Stimulated activated CD8-positive, alpha-beta memory T cell treated with anti-CD3 and anti-CD28 coated beads, Interleukin-12 subunit alpha, Interleukin-12 subunit beta, amount 100 ng/mL, for 4 hours (primary cell): ENCODE results near the gene TSC2.

Experiments
- DNase-seq: peaks from one replicate; pipeline ENCODE4 v3.0.0-alpha.2; 2020; ENCODE audit warnings: low read depth

The TSC2 gene

DNA sequence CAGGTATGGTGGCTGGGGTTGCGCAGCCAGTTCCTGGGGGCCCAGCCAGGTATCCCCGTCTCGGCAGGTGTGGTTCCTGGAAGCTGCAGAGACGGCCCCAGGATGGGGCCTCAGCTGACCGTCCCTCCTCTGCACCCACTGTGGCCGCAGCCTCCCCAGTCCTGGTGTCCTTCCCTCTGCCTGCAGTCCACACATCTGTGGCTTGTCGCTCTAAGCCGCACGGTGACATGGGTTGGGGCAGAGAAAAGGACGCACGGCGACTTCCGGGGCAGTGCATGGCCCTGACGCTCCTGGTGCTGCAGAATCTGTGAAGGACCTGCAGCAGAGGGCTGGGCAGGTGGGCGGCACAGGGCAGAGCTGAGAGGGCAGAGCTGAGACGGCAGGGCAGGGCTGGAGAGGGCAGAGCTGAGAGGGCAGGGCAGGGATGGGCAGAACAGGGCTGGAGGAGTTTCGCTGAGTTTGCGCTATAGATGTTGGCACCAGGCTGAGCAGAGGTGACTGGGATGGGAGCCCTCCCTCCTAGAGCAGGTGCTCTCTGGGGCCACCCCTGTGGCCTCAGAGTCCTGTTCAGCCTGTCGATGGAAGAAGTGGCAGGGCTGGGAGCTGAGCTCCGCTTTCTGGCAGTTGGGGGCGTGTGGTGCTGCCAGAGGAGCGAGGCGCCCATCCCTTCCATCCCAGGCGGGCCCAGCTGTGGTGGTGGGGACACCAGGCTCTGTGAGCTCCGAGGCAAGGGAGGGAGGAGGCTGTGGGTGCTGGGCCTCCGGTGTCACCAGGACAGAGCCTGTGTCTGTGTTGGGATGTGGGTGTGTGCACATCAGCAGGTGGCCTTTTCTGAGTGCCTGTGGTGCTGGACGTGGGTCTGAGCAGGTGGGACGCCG is 23.0 kb downstream of the TSC2 start:
- DNase-seq = no peak

DNA sequence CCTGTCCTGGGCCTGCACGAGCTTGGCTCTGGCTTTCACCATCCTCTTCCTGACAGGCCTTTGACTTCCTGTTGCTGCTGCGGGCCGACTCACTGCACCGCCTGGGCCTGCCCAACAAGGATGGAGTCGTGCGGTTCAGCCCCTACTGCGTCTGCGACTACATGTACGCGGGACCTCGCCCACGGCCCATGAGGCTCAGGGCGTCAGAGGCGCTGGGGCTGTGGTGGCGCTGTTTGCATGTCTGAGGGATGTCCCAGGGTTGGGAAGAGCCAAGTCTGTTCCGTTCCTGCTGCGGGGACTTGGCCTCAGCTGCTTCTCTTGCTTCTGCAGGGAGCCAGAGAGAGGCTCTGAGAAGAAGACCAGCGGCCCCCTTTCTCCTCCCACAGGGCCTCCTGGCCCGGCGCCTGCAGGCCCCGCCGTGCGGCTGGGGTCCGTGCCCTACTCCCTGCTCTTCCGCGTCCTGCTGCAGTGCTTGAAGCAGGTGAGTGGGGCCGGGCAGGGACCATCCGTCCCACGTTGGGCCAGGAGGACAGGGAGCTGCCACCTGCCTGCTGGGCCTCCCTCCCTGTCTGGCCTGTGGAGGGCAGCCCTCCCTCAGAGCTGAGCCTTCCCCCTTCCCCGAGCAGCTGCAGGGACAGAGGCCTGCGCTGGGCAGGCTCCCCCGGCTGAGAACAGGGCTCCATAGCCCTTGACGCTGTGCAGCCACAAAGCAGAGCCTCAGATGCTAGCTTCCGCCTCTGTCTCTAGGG is 23.8 kb downstream of the TSC2 start:
- no peak for DNase-seq

DNA sequence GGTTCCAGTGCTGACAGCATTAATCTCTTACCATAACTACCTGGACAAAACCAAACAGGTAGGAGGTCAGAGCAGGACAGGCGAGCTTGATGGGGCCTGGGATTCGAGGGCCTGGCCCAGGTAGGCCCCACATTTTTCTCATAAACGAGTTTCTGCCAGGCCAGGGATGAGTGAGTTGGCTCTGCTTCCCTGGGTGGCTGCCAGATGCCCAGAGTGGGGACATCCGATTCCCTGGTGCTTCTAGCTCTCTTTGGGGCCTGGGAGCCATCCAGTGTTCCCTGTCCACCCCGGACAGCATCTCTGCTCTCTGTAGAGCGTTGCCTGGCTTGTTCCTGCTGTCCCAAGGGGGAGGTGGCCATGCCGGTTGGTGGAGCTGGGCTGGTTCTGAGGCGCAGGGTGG is 25.1 kb downstream of the TSC2 start:
- no peak for DNase-seq

DNA sequence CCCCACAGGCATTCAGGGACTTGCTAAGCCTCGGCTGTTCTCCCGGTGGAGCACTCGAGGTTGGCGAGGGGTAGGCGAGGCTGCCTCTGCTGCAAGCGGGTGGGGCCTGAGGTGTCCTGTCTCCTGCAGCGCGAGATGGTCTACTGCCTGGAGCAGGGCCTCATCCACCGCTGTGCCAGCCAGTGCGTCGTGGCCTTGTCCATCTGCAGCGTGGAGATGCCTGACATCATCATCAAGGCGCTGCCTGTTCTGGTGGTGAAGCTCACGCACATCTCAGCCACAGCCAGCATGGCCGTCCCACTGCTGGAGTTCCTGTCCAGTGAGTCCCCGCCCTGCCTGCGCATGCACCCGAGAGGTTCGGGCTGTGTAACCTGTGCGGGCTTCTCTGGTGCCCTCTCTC is 26.3 kb downstream of the TSC2 start:
- no peak for DNase-seq

DNA sequence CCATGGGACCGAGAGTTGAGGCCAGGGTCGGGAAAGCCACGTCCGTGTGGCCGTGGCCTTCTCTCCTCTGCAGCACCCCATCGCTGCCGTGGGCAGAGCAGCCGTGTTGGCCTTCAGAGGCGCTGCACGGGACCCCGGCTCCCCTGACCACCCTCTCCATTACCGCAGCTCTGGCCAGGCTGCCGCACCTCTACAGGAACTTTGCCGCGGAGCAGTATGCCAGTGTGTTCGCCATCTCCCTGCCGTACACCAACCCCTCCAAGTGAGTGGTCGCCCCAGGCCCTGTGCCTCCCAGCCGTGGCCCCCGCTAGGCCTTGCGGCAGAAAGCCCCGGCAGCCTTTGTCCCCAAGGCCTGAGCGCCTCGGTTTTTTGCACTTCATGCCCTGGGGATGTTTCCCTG is 27.8 kb downstream of the TSC2 start:
- DNase-seq = no peak

DNA sequence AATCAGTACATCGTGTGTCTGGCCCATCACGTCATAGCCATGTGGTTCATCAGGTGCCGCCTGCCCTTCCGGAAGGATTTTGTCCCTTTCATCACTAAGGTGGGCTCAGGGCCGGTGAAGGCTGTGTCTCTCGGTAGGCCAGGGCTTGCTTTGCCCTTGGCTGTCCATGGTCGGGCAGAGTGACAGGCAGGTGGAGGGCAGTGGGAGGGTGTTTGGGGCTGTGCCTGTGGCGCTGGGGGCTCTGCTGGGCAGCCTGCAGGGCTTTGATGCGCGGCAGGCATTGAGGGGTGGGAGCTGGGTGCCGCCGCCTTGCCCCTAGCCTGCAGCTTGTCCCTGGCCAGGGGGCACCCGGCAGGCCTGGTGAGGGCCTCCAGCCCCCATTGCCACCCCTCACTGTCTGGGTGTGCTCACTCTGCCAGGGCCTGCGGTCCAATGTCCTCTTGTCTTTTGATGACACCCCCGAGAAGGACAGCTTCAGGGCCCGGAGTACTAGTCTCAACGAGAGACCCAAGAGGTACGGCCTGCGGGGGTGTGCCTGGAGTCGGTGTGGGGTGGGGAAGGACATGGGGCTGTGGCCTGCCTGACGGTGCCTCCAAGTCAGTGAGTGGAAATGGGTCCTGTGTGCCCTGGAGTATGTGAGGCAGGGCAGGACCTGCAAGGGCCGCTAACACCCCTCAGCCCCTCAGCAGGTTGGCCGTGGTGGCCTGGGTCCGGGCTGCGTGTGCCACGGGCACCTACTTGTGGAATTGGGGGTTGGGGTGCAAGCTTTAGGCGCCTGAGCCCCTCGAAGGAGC is 28.5 kb downstream of the TSC2 start:
- DNase-seq = no peak

DNA sequence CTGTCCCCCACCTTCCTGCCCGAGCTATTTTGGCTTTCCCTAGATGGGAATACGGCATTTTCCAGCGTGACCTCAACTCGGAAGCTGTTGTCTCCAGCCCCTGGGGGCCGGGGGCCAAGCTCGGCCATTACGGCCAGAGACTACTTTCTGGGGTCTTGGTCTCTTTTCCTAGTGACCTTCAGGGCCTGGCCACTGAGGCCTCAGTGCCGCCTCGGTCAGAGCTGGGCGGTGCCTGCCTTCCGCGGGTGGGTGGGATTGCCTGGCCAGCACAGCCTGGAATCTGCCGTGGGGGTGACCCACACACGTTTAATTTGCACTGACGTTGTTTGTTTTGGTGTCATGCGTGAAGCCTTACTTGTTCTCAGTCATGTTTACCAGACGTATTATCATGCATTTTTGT is 29.2 kb downstream of the TSC2 start:
- no peak for DNase-seq

DNA sequence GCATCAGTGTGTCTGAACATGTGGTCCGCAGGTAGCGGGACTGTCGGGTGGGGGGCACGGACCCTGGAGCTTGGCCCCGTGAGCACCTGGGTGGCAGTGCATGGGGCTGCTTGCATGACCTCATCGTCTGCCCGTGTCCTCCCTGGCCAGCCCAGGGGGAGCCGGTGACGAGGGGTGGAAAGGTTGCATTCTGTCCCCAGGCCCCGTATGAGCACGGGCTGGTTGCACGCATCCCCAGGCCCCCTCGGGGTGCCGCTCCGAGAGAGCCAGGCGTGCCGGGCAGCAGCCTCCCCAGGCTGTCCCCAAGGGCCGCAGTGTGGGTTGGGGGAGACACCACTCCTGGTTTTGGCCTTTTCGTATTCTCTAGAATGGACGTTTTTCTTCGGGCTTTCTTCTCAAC is 29.9 kb downstream of the TSC2 start:
- DNase-seq = no peak

DNA sequence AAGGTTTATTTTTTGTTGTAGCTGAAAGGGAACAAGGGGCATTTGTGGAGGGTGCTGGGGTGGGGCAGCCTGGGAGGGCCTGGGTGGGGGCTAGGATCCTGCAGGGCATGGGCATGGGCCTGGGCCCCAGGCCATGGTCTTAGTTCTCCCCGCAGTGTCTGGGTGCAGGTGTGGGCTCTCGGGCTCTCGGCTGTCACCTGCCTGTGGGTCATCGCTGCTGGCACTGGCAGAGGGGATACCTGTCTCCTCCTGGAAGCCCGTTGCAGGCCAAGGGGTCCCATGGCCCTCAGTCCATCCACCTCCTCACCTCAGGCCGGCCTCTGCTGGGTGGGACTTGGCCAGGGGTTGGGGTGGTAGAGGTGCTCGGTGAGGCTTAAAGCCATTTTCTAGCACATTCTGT is 30.3 kb downstream of the TSC2 start:
- no peak for DNase-seq

DNA sequence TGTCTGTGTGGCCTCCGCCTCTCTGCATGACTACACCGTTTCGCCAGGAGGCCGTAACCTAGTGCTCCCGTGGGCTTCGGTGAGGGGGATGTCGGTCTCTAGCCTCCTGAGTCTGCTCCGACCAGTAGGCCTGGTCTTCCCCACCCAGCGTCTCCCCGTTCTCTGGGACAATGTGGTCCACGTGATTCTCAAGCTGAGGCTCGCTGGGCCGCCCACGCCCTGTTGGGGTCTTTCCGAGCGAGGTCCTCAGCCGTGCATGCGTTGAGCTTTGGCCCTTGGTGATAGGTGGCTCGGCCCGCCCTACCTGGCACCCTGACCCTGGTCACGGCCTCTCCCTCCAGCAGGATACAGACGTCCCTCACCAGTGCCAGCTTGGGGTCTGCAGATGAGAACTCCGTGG is 30.9 kb downstream of the TSC2 start:
- no peak for DNase-seq

DNA sequence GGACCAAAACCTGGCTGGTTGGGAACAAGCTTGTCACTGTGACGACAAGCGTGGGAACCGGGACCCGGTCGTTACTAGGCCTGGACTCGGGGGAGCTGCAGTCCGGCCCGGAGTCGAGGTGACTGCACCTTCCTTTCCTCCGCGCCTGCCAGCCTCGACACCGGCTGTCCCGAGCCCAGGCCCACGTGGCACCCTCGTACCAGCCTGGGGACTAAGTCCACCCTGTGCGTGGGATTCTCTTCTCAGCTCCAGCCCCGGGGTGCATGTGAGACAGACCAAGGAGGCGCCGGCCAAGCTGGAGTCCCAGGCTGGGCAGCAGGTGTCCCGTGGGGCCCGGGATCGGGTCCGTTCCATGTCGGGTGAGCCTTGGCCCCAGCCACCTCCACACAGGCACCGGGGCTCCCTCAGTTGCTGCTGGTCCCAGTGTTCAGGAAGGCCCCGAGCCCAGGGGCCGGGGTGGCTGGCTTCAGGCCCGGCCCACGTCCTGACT is 31.6 kb downstream of the TSC2 start:
- DNase-seq = no peak

DNA sequence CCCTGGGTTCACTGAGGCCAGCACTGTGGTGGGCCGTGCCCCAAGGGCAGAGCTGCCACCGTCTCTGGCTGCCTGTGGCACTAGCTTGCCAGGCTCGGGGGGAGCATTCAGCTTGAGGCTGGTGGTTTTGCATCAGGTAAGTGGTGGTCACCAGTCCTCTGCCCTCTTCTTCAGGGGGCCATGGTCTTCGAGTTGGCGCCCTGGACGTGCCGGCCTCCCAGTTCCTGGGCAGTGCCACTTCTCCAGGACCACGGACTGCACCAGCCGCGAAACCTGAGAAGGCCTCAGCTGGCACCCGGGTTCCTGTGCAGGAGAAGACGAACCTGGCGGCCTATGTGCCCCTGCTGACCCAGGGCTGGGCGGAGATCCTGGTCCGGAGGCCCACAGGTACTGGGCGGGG is 32.2 kb downstream of the TSC2 start:
- DNase-seq = no peak

DNA sequence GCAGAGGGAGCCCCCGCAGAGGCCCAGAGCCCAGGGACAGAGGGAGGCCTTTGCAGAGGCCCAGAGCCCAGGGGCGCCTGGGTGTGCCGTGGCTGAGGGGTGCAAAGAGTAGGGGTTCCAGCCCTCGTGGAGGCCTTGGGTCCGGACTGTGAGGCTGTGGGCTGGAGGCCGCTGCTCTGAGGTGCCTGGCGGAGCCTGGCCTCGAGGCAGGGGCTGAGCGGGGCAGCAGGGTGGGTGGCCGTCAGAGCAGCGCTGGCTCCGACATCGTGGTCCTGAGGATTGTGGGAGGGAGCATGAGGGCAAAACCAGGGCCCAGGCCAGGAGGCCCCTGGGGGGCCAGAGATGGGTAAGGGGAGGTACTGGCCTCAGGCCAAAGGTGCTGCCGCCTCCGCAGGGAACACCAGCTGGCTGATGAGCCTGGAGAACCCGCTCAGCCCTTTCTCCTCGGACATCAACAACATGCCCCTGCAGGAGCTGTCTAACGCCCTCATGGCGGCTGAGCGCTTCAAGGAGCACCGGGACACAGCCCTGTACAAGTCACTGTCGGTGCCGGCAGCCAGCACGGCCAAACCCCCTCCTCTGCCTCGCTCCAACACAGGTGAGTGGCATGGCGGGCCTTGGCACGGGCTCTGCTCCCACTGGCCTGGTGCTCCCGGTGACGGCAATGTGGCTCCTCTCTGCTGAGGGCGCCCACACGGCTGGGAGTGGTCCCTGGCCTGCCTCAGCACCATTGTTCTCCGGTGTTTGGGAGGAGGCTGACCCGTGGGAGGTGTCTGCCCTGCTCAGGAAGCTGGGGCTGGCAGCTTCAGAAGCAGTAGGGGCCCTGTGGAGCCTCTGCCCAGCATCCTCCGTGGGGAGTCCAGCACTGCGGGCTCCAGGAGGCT is 33.7 kb downstream of the TSC2 start:
- DNase-seq = no peak

DNA sequence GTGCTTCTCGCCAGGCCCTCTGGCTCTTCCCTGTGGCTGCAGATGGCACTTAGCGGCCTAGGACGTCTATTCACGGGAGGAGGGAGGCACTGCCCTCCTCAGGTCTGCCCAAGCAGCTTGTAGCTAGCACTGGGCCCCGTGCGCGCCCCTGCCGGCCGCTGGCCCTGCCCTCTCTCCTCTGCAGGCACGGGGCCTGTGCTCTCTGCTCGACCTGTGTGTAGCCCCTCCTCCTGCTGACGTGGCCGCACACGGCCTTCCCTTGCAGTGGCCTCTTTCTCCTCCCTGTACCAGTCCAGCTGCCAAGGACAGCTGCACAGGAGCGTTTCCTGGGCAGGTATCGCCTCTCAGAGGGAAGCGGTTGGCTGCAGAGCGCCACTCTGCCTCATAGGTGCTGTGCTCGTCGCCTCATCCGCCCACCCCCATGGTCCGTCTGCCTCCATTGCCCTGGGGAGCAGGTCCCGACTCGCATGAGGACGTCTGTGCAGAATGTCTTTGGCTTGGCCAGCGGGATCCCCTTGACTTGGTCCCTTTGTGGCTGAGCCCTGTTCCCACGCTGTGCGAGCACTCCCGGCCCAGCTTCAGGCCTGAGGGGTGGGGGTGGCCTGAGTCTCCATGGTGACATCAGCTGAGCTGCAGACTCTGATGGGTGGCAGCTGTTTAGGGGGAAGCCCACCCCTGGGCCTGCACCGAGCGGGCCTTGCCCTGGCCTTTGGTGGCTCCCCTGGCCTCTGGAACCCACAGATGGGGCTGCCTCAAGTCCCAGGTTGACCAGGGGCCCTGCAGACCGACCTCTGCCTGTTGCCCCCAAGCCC is 34.6 kb downstream of the TSC2 start:
- no peak for DNase-seq

DNA sequence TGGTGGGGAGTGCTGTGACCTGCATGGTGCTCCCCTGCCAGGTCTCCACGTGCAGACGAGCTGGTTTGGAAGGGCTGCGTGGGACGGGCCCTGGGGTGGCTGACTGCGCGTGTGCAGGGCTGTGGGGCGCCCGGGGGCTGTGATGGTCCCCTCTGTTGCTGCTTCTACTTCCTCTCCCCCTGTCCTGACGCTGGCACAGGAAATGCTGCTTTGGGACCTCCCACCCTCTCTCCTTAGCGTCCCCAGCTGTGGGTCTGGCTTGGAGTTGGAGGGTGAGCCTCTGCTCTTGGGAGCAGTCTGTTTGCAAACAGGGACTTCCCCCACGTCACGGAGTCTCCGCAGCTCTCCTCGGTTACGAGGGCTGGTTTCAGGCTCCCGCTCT is 35.2 kb downstream of the TSC2 start:
- DNase-seq = no peak

DNA sequence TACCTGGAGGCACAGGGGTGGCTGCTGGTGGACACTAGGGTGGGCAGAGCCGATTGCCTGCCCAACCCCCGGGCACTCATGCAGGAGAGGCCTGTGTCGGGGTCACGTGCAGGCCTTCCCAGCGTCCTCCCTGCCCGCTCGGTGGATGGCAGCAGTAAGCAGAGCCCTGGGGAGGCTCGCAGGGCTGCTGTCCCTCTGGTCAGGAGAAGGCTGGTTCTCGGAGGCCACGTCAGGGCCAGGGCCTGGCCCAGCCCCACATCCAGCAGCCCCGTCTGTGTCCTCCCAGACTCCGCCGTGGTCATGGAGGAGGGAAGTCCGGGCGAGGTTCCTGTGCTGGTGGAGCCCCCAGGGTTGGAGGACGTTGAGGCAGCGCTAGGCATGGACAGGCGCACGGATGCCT is 35.6 kb downstream of the TSC2 start:
- DNase-seq = no peak

DNA sequence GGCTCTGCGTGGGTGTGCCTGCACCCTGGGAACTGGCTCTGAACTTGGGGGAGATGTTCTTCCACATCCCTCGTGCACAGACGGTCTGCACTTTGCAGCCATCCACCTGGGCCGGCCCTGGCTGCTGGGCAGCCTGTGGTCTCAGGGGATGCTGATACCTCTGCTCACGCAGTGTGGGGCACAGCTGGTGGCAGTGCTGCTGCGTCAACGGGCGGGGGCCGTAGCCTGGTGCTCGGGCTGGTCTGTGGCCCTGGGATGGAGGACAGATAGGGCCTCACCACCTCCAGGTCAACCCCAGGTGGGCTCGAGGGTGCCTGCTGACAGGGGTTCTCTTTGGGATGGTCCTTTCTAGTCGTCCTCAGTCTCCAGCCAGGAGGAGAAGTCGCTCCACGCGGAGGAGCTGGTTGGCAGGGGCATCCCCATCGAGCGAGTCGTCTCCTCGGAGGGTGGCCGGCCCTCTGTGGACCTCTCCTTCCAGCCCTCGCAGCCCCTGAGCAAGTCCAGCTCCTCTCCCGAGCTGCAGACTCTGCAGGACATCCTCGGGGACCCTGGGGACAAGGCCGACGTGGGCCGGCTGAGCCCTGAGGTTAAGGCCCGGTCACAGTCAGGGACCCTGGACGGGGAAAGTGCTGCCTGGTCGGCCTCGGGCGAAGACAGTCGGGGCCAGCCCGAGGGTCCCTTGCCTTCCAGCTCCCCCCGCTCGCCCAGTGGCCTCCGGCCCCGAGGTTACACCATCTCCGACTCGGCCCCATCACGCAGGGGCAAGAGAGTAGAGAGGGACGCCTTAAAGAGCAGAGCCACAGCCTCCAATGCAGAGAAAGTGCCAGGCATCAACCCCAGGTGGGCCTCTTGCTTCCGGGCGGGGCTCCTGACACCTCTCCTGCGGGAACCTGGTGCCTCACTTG is 36.3 kb downstream of the TSC2 start:
- DNase-seq = no peak

DNA sequence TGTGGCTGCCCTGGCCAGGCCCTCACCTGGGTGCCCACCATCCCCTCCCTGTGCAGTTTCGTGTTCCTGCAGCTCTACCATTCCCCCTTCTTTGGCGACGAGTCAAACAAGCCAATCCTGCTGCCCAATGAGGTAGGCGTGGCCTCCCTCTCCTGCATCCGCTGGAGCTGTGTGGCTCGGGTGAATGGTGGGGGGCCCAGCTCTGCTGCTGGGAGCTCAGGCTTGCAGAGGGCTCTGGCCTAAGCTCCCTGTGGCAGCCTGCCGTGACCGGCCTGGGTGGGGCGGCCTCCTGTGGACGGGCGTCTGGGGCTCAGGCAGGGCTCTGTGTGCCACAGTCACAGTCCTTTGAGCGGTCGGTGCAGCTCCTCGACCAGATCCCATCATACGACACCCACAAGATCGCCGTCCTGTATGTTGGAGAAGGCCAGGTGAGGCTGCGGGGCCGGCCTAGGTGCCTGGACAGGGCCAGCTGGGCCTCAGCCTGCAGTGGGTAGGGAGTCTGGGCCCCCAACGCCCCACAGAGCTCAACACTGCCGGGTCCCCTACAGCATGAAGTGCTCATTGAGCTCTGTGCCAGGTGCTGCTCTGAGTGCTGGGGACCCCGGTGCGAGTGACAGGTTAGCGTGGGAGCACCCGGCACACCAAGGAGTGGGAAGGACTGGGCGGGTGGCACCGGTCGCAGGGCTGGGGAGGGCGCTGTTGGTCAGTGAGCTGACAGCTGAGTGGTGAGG is 37.3 kb downstream of the TSC2 start:
- DNase-seq = no peak

DNA sequence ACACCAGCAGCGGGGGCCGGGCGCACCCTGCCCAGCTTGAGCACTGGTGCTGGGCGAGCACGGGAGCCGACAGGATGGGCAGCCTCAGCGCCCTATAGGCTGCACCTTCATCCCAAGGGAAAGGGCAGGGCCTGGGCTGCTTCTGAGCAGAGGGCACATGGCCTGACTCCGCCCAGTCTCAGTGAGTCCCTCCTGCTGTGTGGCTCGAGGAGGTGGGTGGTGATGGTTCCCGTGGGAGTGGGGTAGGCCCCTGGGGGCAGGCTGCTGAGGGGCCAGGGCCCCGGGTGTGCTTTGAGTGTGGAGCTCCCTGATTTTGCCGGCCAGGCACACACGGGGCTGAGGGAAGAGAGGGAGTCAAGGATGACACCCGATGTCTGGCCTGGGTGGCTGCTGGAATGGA is 37.9 kb downstream of the TSC2 start:
- DNase-seq = no peak
